Activated naive CD8-positive, alpha-beta T cell treated with anti-CD3 and anti-CD28 coated beads, Interleukin-2, amount 50 U/mL, for 16 hours (primary cell): ENCODE data around the gene SSH2.
"Not testable (repeated sequence)": the region's sequence is repeated elsewhere in the genome, so short reads cannot be mapped to it uniquely, and the experiment has no call there.

Experiments
- DNase-seq: peaks from one replicate; pipeline ENCODE4 v3.0.0-alpha.2; 2020; ENCODE audit warnings: low read depth, low spot score

SSH2 gene

DNA sequence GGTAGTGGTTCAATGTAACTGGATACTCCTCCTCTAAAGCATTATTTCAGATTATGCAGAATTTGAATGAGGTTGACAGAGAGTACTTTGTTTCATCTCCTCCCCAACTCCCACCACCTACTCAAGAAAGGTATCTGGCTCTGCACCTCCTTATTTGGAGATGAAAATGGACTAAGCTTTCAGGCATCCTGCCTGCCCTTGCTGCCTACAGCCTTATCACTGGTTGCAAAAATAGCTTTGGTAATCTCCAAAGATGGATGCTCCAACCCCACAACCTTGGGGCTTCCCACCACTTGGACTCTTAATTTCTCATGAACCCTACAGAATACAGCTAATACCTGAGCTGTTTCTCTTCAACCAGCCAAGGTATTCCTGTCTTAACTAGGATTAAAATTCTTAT lies 262.1 kb downstream of the SSH2 start:
- DNase-seq, result no peak

DNA sequence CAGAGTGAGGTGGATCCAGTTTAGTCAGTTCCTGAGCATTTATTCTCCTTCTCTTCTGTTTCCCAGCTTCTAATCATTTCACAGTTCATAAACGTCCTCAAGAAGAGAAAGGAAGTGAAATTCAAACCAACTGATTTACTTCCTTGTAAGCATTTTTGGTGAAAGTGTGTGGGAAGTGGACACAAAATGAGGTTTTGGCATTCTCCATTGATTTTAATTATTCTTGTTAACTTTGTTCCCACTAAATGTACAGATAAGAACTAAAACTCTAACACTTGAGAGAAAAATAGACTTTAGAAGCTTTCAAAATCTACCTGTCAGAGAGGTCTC lies 264.6 kb downstream of the SSH2 start:
- DNase-seq, result no peak

DNA sequence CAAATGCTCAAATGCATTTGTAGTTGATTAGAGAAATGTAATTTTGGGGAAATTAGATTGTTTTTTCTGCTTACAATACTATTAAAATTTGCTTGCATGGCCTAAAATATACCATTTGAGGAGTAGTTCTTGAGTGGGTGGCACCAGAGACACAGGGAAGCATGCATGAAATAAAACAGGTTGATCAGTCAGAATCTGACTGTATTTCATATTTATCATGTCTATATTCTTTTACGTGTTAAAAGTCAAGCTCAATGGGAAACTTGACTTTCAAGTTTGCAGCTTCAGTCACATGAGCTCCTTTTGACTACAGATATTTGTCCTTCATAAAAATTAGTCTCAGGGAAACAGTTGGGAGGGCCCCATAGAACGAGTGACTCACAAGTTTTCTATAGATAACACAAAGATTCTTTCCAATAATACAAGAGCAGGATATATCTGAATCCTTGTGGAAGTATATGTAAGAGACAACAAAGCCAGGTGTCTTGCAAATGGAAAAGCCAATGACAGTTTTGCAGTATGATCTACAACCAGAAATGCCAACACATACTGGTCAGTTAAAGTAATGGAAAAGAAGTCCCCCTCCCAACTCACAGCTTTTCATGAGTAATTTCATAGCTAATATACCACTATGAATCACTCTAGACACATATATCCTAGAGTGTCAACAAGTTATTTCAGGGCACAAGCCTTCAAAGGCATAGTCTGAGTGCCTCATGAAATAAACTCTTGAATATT lies 265.1 kb downstream of the SSH2 start:
- DNase-seq, result no peak

DNA sequence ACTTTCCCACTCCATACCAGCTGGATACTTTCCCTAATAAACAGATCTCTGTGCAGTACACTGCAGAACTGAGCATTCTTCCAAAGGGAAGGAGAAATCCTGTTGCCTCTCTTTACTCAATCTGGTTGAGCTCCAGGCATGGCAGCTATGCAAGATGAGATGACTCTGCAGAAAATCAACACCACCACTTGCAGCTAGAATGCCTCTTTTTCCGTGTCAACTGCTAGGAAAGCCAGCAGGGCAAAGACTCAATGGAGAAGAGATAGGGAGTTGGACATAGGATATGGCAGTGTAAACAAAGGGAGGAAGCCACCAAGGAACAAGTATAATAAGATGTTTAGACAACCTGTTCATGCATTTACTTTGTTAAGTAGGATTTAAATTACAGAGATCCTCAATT lies 266.9 kb downstream of the SSH2 start:
- DNase-seq, result no peak

DNA sequence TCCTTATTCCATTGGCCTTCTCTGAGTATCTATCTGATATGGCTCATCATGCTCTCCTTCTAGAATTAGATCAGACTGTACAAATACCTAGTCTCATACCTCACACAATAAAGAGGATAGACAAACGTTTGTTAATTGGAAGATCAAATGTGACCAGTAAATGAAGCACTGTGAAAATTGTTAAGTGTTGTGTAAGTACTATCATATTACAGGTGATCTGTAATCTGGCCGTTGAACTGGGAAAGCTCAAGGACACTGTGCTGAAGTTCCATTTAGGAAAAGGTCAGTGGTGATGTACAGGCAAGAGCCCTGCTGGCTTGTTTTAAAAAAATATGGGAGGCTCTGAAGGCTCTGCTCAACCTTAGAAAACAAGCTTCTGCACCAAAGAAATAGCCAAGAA lies 268.8 kb downstream of the SSH2 start:
- DNase-seq, result no peak

DNA sequence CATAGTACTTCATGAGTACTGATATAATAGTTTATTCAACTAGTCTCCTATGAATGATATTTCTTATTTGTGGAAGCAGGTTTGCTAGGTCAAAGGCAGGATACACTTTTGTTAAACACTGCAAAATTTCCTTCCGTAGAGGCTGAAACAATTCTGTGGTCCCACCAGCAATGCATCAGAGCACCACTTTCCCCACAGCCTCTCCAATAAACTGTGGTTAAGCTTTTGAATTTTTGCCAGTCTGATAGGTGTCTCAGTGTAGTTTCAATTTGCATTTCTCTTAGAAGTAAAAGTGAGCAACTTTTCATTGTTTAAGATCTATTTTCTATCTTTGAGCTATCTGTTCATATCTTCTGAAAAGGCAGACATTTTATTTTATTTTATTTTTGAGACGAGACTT lies 270.9 kb downstream of the SSH2 start:
- no peak for DNase-seq

DNA sequence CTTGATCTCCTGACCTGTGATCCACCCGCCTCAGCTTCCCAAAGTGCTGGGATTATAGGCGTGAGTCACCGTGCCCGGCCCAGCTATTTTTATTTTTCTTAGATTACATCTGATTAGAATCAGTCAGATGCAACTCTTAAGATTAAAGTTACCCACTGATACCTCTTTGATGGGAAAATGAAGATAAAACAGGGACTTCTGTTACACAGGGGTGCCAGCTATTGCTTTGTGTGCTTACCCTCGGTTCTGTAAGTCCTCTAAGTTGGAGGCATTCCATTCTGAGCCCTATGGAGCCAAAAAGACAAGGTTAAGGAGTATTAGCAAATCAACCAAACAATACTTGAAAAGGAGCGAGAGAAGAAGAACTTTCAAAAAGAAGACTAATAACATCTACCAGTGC lies 274.7 kb downstream of the SSH2 start:
- DNase-seq, result no peak

DNA sequence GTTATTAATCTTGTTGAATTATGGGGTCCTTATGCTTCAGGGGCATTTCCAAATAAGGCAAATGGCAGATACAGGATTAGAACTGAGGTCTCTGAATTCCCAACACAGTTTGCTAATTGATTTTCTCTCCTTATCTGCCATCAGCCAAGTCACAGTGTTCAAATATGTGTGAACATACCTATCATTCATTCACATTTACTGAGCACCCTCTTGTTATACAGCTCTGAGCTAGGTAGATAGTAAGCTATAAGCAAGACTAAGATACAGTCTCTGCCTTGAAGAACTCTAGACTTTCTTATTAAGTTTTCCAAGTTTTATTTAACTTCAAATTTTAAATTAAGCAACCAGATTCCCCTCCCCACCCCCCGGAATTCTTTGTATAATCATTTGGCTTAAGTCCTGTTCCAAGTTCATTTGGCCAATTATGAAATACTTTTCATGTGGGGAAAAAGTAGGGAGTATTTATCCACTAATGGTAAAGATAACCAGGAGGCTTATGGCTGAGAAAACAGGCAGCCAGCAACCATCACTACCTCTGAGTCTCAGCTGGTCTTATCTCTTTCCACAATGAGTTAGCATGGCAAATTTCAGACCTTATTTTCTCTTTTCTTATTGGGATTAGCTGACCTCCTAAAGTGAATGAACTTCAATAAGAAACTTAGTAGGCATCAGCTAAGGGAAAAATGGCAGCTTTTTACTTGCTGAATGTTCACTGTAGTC lies 275.9 kb downstream of the SSH2 start:
- no peak for DNase-seq

DNA sequence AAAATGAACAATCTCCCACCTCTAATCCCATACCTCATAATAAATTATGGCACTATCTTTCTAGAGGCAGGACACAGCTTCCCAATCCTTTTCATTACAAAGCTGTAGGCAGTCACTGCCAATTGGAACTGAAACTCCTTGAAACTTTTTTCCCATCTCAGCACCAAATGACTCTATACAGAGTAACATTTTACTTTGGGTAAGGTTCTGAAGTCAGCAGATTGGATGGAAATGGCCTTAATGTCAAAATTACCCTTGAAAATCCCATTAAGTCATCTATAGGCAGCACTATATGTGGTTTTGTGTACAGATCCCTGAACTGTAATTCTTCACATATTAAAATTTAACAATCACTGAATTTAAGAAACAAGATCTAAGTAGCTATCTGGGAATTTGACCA lies 277.1 kb downstream of the SSH2 start:
- DNase-seq, result no peak

DNA sequence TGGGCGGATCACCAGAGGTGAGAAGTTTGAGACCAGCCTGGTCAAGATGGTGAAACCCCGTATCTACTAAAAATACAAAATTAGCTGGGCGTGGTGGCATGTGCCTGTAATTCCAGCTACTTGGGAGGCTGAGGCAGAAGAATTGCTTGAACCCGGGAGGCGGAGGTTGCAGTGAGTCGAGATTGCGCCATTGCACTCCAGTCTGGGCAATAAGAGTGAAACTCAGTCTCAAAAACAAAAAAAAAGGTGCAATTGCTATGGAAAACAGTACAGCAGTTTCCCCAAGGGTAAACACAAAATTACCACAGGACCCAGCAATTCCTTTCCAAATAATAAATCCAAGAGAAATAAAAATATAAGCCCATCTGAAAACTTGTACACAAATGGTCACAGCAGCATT lies 278.1 kb downstream of the SSH2 start:
- not testable (repeated sequence) for DNase-seq

DNA sequence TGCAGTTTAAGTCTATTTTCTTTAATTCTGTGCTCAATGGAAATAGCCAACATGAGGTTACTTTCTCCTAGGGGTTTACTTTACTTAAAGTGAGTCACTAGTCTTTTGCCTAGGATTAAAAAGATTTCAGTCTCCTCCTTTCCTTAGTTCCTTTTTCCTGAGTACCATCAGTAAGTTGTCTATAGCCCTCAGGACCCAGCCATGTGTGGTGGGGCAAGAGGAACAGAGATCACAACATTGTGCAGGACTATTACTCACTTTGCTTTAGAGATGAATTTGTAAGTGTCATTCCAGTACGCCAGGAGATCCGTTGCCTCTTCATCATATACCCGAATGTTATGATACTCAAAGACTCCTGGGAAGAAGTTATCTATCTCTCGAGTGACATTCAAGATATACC lies 279.6 kb downstream of the SSH2 start:
- no peak for DNase-seq

DNA sequence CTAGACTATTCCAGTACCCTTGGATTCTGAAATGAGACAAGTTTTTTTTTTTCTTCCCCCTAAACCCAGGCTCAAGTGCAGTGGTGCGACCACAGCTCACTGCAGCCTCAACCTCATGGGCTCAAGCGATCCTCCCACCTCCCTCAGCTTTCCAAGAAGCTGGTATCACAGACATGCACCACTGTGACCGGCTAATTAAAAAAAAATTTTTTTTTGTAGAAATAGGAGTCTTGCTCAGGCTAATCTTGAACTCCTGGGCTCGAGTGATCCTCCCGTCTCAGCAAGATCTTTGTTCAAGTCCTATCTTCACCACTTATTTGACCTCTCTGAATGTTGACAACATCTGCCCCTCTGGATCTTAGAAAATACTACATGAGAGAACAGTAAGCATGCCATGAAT lies 280.7 kb downstream of the SSH2 start:
- no peak for DNase-seq

DNA sequence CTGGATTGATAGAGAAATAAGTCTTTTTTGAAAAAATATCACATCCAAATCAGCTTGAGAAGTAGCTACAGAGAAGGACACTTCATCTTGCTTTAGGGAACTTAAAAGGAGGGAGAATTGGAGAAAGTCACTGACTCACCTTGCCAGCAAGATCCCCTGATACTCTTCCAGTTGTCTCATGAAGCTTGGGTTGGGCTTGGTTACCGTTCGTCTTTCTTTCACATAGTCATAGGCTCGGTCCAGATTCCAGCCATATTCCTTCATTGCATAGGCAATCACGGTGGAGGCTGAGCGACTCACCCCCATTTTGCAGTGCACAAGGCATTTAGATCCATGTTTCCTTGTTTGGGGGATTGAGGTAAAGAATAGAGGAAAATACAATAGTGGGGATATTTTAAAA lies 282.0 kb downstream of the SSH2 start:
- no peak for DNase-seq

DNA sequence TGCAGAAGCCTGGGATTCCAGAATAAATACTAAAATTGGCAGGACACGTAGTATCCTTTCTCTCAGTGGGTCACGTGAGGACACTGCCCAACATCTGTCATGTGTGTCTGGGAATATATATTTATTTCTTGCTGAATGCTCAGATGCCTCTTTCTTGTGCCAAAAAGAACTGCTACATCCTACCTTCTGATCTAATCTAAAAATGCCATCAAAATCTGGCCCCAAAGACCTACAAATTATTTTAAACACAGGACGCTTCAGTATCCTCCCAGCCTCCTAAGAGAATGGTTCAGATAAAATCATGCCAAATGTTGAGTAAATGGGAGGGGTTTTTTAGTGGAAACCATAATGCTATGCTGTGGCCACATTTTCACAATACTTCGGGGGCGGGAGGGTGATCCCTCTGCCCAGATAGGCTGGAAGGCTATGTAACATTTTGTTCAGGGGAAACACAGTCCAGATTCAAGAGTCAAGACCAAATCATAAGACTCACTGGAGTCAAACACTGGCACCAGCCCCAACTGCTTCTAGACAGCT lies 284.4 kb downstream of the SSH2 start:
- DNase-seq, result no peak

DNA sequence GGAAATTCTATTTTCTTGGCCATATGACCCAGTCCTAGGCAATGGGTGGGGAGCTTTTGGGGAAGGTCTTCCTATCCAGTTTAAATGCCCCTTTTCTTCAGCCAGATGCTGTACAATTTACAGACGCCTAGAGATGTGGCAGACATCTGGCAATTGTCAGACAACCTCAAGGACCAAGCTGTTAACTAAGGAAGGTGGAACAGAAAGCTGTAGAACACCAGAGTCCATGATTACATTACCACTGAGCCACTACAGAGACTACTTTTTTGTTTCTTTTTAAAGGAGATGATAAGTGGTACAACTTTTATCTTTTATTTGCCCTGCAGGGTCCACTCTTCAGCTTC lies 286.2 kb downstream of the SSH2 start:
- no peak for DNase-seq

DNA sequence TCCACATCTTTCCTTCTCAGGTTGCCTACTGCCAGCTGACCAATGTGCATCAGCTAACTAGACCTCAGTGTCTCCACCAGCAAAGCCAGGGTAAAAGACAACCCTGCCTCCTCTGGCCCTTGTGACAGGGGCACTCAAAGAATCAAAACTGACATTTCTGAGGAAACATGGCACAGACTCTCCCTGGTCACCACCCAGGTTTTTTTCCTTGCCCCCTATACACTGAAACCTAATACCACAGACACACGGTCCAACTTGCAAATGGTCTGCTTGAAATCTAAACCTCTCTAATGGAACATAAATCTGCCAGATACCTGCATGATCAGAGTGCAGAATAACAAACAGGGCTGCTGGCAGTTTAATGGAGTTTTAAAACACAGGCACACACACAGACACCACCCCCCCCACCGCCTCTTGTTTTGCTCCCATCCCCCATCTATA lies 287.8 kb downstream of the SSH2 start:
- no peak for DNase-seq

DNA sequence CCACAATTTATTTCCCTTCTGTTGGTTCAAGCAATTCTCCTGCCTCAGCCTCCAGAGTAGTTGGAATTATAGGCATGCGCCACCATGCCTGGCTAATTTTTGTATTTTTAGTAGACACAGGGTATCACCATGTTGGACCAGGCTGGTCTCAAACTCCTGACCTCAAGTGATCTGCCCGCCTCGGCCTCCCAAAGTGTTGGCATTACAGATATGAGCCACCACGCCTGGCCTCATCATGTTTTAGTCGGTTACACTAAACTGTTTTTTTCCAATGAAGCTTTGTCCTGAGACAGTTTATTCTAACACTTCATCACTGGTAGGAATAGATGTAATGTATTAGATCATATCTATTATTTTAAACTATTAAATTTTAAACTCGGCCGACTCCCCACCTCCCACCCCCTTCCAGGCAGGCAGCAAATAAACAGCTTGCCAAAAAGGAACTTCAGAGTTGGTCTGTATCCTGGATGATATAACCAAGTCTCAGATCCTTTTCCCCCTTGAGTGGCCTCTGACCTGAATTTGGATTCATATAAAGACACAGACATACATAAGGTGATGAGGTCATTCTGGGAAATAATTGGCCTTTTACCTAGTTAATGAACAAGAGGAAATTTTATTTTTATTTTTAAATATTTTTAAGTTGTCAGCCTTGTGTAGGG lies 288.9 kb downstream of the SSH2 start:
- no peak for DNase-seq

DNA sequence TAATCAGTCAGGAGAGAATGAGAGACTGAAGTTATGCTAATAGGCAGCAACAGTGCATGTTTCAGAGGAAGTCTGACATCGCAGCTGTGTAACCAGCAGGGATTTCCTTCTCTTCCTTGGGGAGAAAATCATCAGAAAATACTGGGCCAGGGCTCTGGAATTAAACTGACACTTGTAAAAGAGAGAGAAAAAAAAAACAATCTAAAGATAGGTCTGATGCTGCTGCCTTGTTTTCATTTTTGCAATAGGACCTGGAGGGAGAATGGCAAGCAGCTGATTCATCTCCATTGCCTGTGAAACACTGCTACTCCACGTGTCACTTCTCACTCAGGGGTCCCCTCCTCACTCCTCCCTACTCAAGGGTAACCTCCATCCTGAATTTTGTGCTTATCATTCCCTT lies 289.6 kb downstream of the SSH2 start:
- DNase-seq, result no peak

DNA sequence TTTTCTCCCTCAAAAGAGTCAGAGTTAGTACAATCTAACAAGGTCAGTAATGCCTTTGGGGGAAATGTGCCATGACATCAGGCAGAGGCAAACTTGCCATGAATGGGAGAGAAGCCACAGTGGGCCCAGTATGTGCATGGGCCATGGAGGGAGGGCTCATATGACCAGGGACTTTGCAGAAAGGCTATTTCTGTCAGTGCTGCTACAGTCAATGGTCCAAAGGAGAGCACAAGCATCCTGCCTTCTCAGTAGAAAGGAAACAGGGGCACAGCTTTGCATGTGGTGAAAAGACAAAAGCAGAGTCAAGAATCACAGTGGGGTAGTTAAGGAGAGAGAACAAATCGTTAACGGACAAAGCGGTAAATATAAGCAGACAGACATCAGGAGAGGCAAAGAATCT lies 296.1 kb downstream of the SSH2 start:
- no peak for DNase-seq

DNA sequence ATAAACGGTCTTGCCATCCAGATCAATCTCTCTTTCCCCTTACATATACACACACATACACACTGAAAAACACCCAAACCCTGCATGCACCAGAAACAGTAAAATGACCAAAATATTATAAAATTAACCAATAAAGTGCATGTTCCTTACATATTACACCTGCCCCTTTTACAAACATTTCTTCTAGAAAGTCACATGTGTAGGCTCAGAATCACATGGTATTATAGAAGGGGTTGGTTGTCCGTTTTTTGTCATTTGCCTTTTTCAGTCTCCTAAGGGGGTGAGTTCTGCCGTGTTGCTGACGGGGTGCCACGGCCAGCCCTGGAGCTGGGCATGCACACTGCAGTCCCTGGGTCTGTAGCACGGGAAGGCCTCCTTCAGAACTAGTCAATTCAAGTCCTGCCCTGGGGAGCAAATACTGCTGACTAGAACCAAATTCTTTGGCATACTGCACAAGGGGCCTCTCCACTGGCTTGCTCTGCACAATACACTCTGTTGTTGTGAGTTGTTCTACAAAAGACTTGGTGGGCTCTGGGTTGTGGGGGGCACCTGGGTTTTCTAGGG lies 299.3 kb downstream of the SSH2 start:
- DNase-seq, result no peak

DNA sequence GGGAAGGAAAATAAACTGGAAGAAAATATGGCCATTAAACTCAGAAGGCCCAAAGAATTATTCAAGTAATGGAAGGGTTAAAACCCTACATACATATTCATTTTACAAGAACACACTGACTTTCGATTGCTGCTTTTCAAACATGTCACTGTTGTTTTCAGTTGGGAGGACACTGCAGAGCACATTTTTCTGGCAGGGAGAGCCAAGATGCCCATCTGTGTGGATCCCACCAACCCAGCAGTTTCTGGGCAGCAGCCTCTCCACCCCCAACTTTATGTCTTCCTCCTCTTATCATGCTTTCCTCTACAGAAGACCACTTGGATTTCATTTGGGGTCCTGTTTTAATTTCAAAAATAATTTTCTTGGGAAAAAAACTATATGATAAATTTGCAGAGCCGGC lies 300.2 kb downstream of the SSH2 start:
- DNase-seq, result no peak

DNA sequence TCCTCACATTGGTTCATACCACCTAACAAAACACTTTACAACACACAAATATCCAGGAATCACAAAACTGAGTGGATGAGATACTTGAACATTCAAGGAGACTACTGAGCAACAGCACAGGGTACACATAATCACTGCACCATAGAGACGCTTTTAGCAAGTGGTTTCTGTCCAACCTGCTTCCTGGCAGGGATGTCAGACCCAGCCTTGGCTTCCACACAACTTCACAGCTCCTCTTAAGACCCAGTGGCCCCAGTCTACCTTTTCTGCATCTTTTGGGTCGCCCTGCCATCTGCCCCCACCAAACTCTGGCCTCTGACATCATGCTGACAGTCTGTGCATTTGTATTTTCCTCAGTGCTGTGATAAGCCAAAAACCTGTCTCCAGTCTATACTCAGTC lies 301.4 kb downstream of the SSH2 start:
- DNase-seq, result no peak

DNA sequence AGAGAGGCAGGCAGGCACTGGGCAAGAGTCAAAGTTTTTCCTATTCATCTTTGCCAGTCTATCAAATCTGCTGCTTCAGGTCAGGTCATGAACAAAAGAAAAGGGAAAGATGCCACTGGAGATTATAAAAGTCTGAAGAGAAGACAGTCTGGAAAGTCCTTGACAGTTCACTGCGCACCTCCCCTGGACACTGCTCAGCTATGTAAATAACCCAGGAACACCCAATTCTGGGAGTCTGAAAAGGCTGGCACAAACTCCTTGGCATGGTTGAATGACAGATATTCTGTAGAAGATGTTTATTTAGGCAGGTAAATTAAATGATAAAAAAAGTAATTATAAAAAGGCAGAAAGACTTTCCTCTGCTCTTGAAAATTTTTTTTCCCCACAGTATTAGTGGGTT lies 302.1 kb downstream of the SSH2 start:
- DNase-seq, result no peak
